H1 (cell line): ENCODE measurements around the gene NAA10. TPM values are rescaled to one million over a fixed set of nuclear protein-coding genes. Genes with fewer than 3 reads are reported as not detected.

Experiments
- CTCF ChIA-PET: fragments of 300-600 bp; sonication (Branson Sonifier 250); formaldehyde crosslinking; loops from one replicate; lab custom pipeline; 2021; ENCODE audit not compliant: partially characterized antibody; lab: Charles Lee
- POLR2A ChIA-PET: fragments of 300-600 bp; sonication (Branson Sonifier 250); formaldehyde crosslinking; loops from one replicate; lab custom pipeline; 2021; ENCODE audit warnings: inconsistent platforms; ENCODE audit not compliant: partially characterized antibody; lab: Charles Lee
- DNase-seq, 2 experiments: peaks; one replicate each; pipeline versions ENCODE4 v3.0.0 to v3.0.0-alpha.2; 2010 to 2022; ENCODE audit warnings: low spot score in 2 of 2, low read depth in 1 of 2, mixed read lengths in 1 of 2
- FAIRE-seq: peaks from 2 replicates; lab custom pipeline; 2011; peaks lifted over from hg19 to GRCh38; lab: Jason Lieb, UNC
- H2AFZ ChIP-seq: 2 replicates; pipeline ENCODE4 v1.8.1; 2012; ENCODE audit warnings: low read length, inconsistent platforms
- H2AK5ac ChIP-seq: 2 replicates; pipeline ENCODE4 v1.6.1; 2013; ENCODE audit warnings: low read depth, low read length
- H2BK120ac ChIP-seq: replicated peaks from 2 replicates; pipeline ENCODE3; 2013; ENCODE audit warnings: low read depth, low read length, inconsistent platforms
- H2BK12ac ChIP-seq: 2 replicates; pipeline ENCODE4 v1.6.1; 2013; ENCODE audit warnings: low read depth, low read length
- H2BK15ac ChIP-seq: 2 replicates; pipeline ENCODE4 v1.6.1; 2013; ENCODE audit warnings: low read length
- H2BK20ac ChIP-seq: 2 replicates; pipeline ENCODE4 v1.6.1; 2013; ENCODE audit warnings: low read length
- H2BK5ac ChIP-seq: 2 replicates; pipeline ENCODE4 v1.6.1; 2013; ENCODE audit warnings: low read depth, low read length
- H3K14ac ChIP-seq: 2 replicates; pipeline ENCODE4 v1.6.1; 2013; ENCODE audit warnings: inconsistent platforms; ENCODE audit not compliant: insufficient read length
- H3K18ac ChIP-seq: 2 replicates; pipeline ENCODE4 v1.6.1; 2013; ENCODE audit warnings: low read length; ENCODE audit errors: extremely low read depth
- H3K23ac ChIP-seq: 2 replicates; pipeline ENCODE4 v1.6.1; 2013; ENCODE audit warnings: inconsistent platforms; ENCODE audit not compliant: insufficient read length
- H3K23me2 ChIP-seq: 2 replicates; pipeline ENCODE4 v1.6.1; 2013; ENCODE audit warnings: low read depth, low read length
- H3K27ac ChIP-seq: 2 replicates; pipeline ENCODE4 v1.6.1; 2011; ENCODE audit warnings: low read depth, low read length, inconsistent platforms
- H3K27me3 ChIP-seq, 4 experiments: replicated peaks in 1 of 4; 1 replicate in 1 of 4; 2 replicates in 3 of 4; pipeline versions ENCODE4 v1.6.1 to v1.8.1; 2011 to 2013; ENCODE audit warnings: low read length in 3 of 4, mild to moderate bottlenecking in 3 of 4, inconsistent platforms in 2 of 4, mixed read lengths in 2 of 4, moderate library complexity in 1 of 4; ENCODE audit not compliant: control insufficient read depth in 3 of 4, insufficient read depth in 3 of 4; ENCODE audit errors: extremely low read depth in 1 of 4
- H3K36me3 ChIP-seq, 4 experiments: 2 replicates each; pipeline versions ENCODE4 v1.6.1 to v1.8.1; 2011 to 2013; ENCODE audit warnings: mild to moderate bottlenecking in 4 of 4, low read length in 3 of 4, moderate library complexity in 2 of 4, control low read depth in 1 of 4, inconsistent platforms in 1 of 4; ENCODE audit not compliant: insufficient read depth in 4 of 4, control insufficient read depth in 2 of 4
- H3K4ac ChIP-seq: replicated peaks from 2 replicates; pipeline ENCODE3; 2013; ENCODE audit warnings: low read length, low read depth, mixed read lengths, inconsistent platforms; ENCODE audit not compliant: insufficient read length
- H3K4me1 ChIP-seq, 4 experiments: replicated peaks in 1 of 4; 1 replicate in 1 of 4; 2 replicates in 3 of 4; pipeline versions ENCODE4 v1.6.1 to v1.8.1; 2011 to 2013; ENCODE audit warnings: low read length in 3 of 4, inconsistent platforms in 2 of 4, mixed read lengths in 1 of 4; ENCODE audit not compliant: insufficient read depth in 4 of 4, control insufficient read depth in 3 of 4
- H3K4me2 ChIP-seq, 2 experiments: 2 replicates each; pipeline versions ENCODE4 v1.6.1 to v1.8.1; 2011 to 2013; ENCODE audit warnings: low read depth in 2 of 2, low read length in 2 of 2, control low read depth in 1 of 2, inconsistent platforms in 1 of 2, mild to moderate bottlenecking in 1 of 2; ENCODE audit not compliant: insufficient read depth in 1 of 2
- H3K4me3 ChIP-seq, 4 experiments: fragments of 200-600, 300-600 bp in 1 of 4; sonication (generic), shearing (Covaris generic), sonication (Bioruptor Twin) in 1 of 4; 2 replicates each; pipeline versions ENCODE4 v1.5.1 to v1.8.1; 2011 to 2016; ENCODE audit warnings: low read length in 4 of 4, low read depth in 3 of 4, control low read depth in 2 of 4, inconsistent platforms in 2 of 4, mild to moderate bottlenecking in 2 of 4, mixed read lengths in 1 of 4, moderate library complexity in 1 of 4; ENCODE audit not compliant: insufficient read depth in 2 of 4; ENCODE audit errors: extremely low read depth in 1 of 4
- H3K56ac ChIP-seq: replicated peaks from 2 replicates; pipeline ENCODE3; 2013; ENCODE audit warnings: low read depth, mild to moderate bottlenecking, mixed read lengths, low read length, inconsistent platforms; ENCODE audit not compliant: insufficient read length
- H3K79me1 ChIP-seq: 2 replicates; pipeline ENCODE4 v1.6.1; 2013; ENCODE audit warnings: low read depth, low read length, control low read depth
- H3K79me2 ChIP-seq, 2 experiments: 2 replicates each; pipeline versions ENCODE4 v1.6.1 to v1.8.1; 2012 to 2013; ENCODE audit warnings: low read length in 2 of 2, mild to moderate bottlenecking in 2 of 2, inconsistent platforms in 1 of 2; ENCODE audit not compliant: insufficient read depth in 2 of 2, control insufficient read depth in 1 of 2
- H3K9ac ChIP-seq, 4 experiments: replicated peaks in 1 of 4; 1 replicate in 1 of 4; 2 replicates in 3 of 4; pipeline versions ENCODE4 v1.6.1 to v1.8.1; 2011 to 2013; ENCODE audit warnings: low read depth in 3 of 4, low read length in 3 of 4, control low read depth in 2 of 4, mild to moderate bottlenecking in 2 of 4, moderate library complexity in 2 of 4, inconsistent platforms in 1 of 4; ENCODE audit errors: extremely low read depth in 1 of 4
- H3K9me3 ChIP-seq, 2 experiments: 2 replicates each; pipeline versions ENCODE4 v1.6.1 to v1.8.1; 2012 to 2013; ENCODE audit warnings: mild to moderate bottlenecking in 2 of 2, moderate library complexity in 2 of 2, control low read depth in 1 of 2, inconsistent platforms in 1 of 2, low read depth in 1 of 2, low read length in 1 of 2, mixed read lengths in 1 of 2; ENCODE audit not compliant: insufficient read depth in 2 of 2
- H4K20me1 ChIP-seq, 2 experiments: replicated peaks in 1 of 2; 2 replicates each; pipeline versions ENCODE3 to v1.8.1; 2011 to 2013; ENCODE audit warnings: inconsistent platforms in 2 of 2, low read length in 2 of 2, mild to moderate bottlenecking in 1 of 2; ENCODE audit not compliant: insufficient read depth in 2 of 2, control insufficient read depth in 1 of 2
- H4K5ac ChIP-seq: 2 replicates; pipeline ENCODE4 v1.6.1; 2013; ENCODE audit warnings: low read length, low read depth, mixed read lengths, inconsistent platforms; ENCODE audit not compliant: insufficient read length
- H4K8ac ChIP-seq: 2 replicates; pipeline ENCODE4 v1.8.0; 2013; ENCODE audit warnings: mild to moderate bottlenecking, moderate library complexity, low read length, inconsistent platforms; ENCODE audit not compliant: insufficient read depth; ENCODE audit errors: extremely low read depth
- H4K91ac ChIP-seq: replicated peaks from 2 replicates; pipeline ENCODE3; 2013; ENCODE audit warnings: low read length, mixed read lengths, inconsistent platforms; ENCODE audit not compliant: insufficient read length
- ATF2 ChIP-seq: IDR thresholded peaks from 2 replicates; pipeline ENCODE4 v1.6.1; 2012; ENCODE audit warnings: low read length, inconsistent platforms
- BRCA1 ChIP-seq: IDR thresholded peaks from 2 replicates; pipeline ENCODE4 v1.6.1; 2012; ENCODE audit warnings: low read depth, low read length, improper control_type of control experiment
- CBX8 ChIP-seq: fragments of 300-800, 300-1000 bp; sonication (generic); IDR thresholded peaks from 2 replicates; pipeline ENCODE4 v1.7.1; 2016; ENCODE audit warnings: low read depth, low read length, borderline replicate concordance
- CHD2 ChIP-seq: IDR thresholded peaks from 2 replicates; pipeline ENCODE4 v1.6.1; 2012; ENCODE audit warnings: low read length, improper control_type of control experiment
- CTBP2 ChIP-seq: IDR thresholded peaks from 2 replicates; pipeline ENCODE4 v1.7.0; 2011; ENCODE audit warnings: borderline replicate concordance, mild to moderate bottlenecking, moderate library complexity, mixed read lengths, low read length; ENCODE audit not compliant: insufficient read depth, insufficient read length
- HDAC6 ChIP-seq: IDR thresholded peaks from one replicate; pipeline ENCODE4 v1.7.1; 2012; ENCODE audit warnings: low read depth, mild to moderate bottlenecking, inconsistent platforms, low read length, moderate library complexity
- MAFK ChIP-seq: IDR thresholded peaks from 2 replicates; pipeline ENCODE4 v1.6.1; 2012; ENCODE audit warnings: low read depth, mild to moderate bottlenecking, improper control_type of control experiment, low read length
- RAD21 ChIP-seq, 2 experiments: IDR thresholded peaks in 1 of 2; conservative IDR thresholded peaks in 1 of 2; 2 replicates each; pipeline ENCODE4 v1.6.1; 2011; ENCODE audit warnings: low read depth in 2 of 2, low read length in 2 of 2, improper control_type of control experiment in 1 of 2, inconsistent platforms in 1 of 2, mild to moderate bottlenecking in 1 of 2, moderate library complexity in 1 of 2
- SP1 ChIP-seq: IDR thresholded peaks from 2 replicates; pipeline ENCODE4 v1.6.1; 2011; ENCODE audit warnings: low read depth, low read length
- TBP ChIP-seq: IDR thresholded peaks from 2 replicates; pipeline ENCODE4 v1.6.1; 2011; ENCODE audit warnings: low read depth, low read length, improper control_type of control experiment
- TCF12 ChIP-seq: IDR thresholded peaks from 2 replicates; pipeline ENCODE4 v1.6.1; 2011; ENCODE audit warnings: low read depth, mild to moderate bottlenecking, low read length
- YY1 ChIP-seq: IDR thresholded peaks from 2 replicates; pipeline ENCODE4 v1.6.1; 2011; ENCODE audit warnings: low read depth, mild to moderate bottlenecking, low read length
- WGBS, 2 experiments: shearing (Covaris generic) in 1 of 2; methylation state at CpG; one replicate each; pipeline versions ENCODE4 v1.1.6 to v1.1.7; 2013 to 2015; ENCODE audit warnings: low lambda C conversion rate in 2 of 2, mixed read lengths in 2 of 2, inconsistent platforms in 1 of 2, low coverage in 1 of 2, missing lambda C conversion rate in 1 of 2; ENCODE audit not compliant: insufficient replicate concordance in 2 of 2, insufficient coverage in 1 of 2, insufficient read length in 1 of 2; ENCODE audit errors: extremely low coverage in 1 of 2, missing lambda C conversion rate in 1 of 2; 5-methylcytosine and 5-hydroxymethylcytosine counted together
- polyA plus RNA-seq, 7 experiments: library from polyadenylated mRNA; depleted of rRNA in 3 of 7; stranded (reverse) in 5 of 7; unstranded in 2 of 7; fragments of >200 nt in 5 of 7; fragments of 200-250 nt in 2 of 7; gene quantifications; 1 replicate in 5 of 7; 2 replicates in 1 of 7; 4 replicates in 1 of 7; pipeline versions ENCODE4 v1.2.1 to v1.2.3, GENCODE V29; 2011 to 2013; ENCODE audit warnings: missing spikeins in 2 of 7, mixed read lengths in 2 of 7
- total RNA-seq: library from RNA; stranded (reverse); fragmentation: NEBNext Ultra II Directional; extraction: Animal tissue kit (Norgen Biotek cat#: 25700); gene quantifications from 2 replicates; pipeline ENCODE4 v1.2.1, GENCODE V29; 2021

The NAA10 gene
- total and polyA plus RNA-seq, 2 of the 8 experiments (the other 6 are each of a cell fraction or from before 2014, with no cell fraction given) = 80.4 to 98.8 TPM

GRCh38 chrX:153950127-153950526 lies 15.3 kb upstream of the NAA10 start:
- CTCF ChIA-PET = interaction anchor here (0.8 to 11.1 kb wide), 7 partner anchors 9 to 132 kb away, joined by 3 to 272 read pairs (median 6); partner anchors contain the start of genes ARHGAP4, HCFC1 and NAA10
- no peak overlapping the region for H3K23ac ChIP-seq
- H4K91ac ChIP-seq = no peak overlapping the region
- H3K27ac ChIP-seq = no peak overlapping the region
- no peak overlapping the region for H2BK5ac ChIP-seq
- peaks cover 0 to 4% of the 10 kb centered on the region in 2 experiments for H4K20me1 ChIP-seq
- H2BK120ac ChIP-seq = no peak overlapping the region
- no peaks in the 10 kb centered on the region for H3K79me2 ChIP-seq
- no peak overlapping the region for H2BK15ac ChIP-seq
- H2AFZ ChIP-seq = no peak overlapping the region
- no peaks in the 10 kb centered on the region for H3K27me3 ChIP-seq
- no peak overlapping the region for H3K14ac ChIP-seq
- H3K9me3 ChIP-seq = no peaks in the 10 kb centered on the region
- 100% methylated on average over 1 of the region's 19 CpGs; no CpG with 5 or more reads in 1 of the 2 experiments for WGBS, 2 experiments
- H3K4me1 ChIP-seq = peaks cover 0 to 11% (median 1%) of the 10 kb centered on the region in 4 experiments; a peak in 3 of 7 replicates
- no peak overlapping the region for H2AK5ac ChIP-seq
- H3K4ac ChIP-seq = no peak overlapping the region
- no peak overlapping the region for H3K56ac ChIP-seq
- no peak for DNase-seq
- H4K5ac ChIP-seq = no peak overlapping the region
- no peak overlapping the region for H2BK20ac ChIP-seq
- H3K36me3 ChIP-seq = peaks cover 22 to 52% (median 36%) of the 10 kb centered on the region in 4 experiments; a peak in 7 of 8 replicates
- H2BK12ac ChIP-seq = no peak overlapping the region
- H3K9ac ChIP-seq = no peak overlapping the region
- POLR2A ChIA-PET = interaction anchor here (0.7 to 18.9 kb wide), 5 partner anchors 11 to 155 kb away, joined by 3 to 231 read pairs (median 3); partner anchors contain the start of genes ARHGAP4 and SSR4
- H4K8ac ChIP-seq = no peak overlapping the region
- no peak for FAIRE-seq
- no peaks in the 10 kb centered on the region for H3K79me1 ChIP-seq
- H3K23me2 ChIP-seq = no peaks in the 10 kb centered on the region
- no peak overlapping the region for H3K4me3 ChIP-seq
- H3K18ac ChIP-seq = no peak overlapping the region
- H3K4me2 ChIP-seq = no peak overlapping the region
- TF ChIP-seq BRCA1 (no peak), YY1 (no peak), CTBP2 (no peak), CBX8 (no peak), TBP (no peak), MAFK (no peak), SP1 (no peak), HDAC6 (no peak), RAD21 (IDR thresholded peaks at IDR 0.05 in 1 of 2, conservative IDR thresholded peaks at IDR 0.05 in 1 of 2; ENCODE audit: low read depth in 2 of 2, low read length in 2 of 2) (no peak), ATF2 (no peak), CHD2 (no peak), TCF12 (no peak)
